Peyer's patch (tissue), 4 donors: ENCODE data around the gene PLEKHM2.

Source experiments
- POLR2A ChIP-seq, 2 donors: fragments of 450-650 bp; IDR thresholded peaks; one replicate each; pipeline ENCODE4 v1.5.1; 2017; ENCODE audit warnings: antibody characterized with exemption in 2 of 2, mild to moderate bottlenecking in 2 of 2, moderate library complexity in 2 of 2
- TF ChIP-seq, protein P1 (sequence below), 6 experiments: fragments of 450-650 bp in 4 of 6; fragments of 200-600 bp in 2 of 6; sonication (generic) in 1 of 6; IDR thresholded peaks; one replicate each; pipeline ENCODE4 v1.5.1; 2017 to 2019; ENCODE audit warnings: antibody characterized with exemption in 6 of 6, mild to moderate bottlenecking in 3 of 6, moderate library complexity in 1 of 6

DNA sequence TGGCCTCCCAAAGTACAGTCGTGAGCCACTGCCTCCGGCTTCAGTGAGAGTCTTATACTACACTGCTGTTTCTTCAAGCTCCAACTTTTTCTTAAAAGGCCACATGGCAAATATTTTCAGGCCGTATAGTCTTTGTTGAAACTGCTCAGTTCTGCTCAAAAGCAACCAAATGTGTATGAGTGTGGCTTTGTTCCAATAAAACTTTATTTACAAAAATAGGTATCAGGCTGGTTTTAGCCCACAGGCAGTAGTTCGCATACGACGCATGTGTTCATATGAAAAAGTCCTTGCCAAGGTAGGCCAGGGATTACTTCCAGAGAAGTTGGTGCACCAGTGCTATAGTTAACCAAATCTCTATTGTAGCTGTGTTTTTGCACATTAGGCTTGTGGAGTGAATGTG, 6.2 kb downstream of the PLEKHM2 start:
- TF ChIP-seq, protein P1, sequence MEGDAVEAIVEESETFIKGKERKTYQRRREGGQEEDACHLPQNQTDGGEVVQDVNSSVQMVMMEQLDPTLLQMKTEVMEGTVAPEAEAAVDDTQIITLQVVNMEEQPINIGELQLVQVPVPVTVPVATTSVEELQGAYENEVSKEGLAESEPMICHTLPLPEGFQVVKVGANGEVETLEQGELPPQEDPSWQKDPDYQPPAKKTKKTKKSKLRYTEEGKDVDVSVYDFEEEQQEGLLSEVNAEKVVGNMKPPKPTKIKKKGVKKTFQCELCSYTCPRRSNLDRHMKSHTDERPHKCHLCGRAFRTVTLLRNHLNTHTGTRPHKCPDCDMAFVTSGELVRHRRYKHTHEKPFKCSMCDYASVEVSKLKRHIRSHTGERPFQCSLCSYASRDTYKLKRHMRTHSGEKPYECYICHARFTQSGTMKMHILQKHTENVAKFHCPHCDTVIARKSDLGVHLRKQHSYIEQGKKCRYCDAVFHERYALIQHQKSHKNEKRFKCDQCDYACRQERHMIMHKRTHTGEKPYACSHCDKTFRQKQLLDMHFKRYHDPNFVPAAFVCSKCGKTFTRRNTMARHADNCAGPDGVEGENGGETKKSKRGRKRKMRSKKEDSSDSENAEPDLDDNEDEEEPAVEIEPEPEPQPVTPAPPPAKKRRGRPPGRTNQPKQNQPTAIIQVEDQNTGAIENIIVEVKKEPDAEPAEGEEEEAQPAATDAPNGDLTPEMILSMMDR (IDR thresholded peaks at IDR 0.05), result no peak
- no peak for TF ChIP-seq POLR2A (IDR thresholded peaks at IDR 0.05)
